GM18511 (cell line): Measurements from ENCODE around the gene KSR1.

Source experiments
- ATAC-seq: cut with Tn5 transposase; IDR thresholded peaks from one replicate; pipeline ENCODE4 v1.9.1; 2021; ENCODE audit warnings: mild to moderate bottlenecking, moderate library complexity; ENCODE audit not compliant: unreplicated experiment

The KSR1 gene

DNA sequence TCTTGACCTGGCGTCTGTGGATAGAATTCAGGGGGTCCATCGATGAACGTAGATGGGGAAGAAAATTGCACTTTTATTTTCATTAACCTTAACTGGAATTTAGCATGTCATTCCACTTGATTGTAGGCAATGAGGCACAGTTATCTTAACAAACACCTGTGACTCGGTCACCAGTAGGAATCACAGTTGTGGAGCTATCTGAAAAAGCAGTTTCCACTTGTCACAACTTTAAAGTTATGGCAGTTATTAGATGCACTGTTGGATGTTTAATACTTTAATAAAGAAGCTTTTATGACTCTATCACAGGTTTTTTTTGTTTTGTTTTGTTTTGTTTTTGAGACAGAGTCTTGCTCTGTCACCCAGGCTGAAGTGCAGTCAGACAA is 91.0 kb downstream of the KSR1 start:
- ATAC-seq: no peak

- no peak for ATAC-seq
Observed at GRCh38 chr17:27548369-27548768, 92.1 kb downstream of the KSR1 start.

GRCh38 chr17:27549251-27549893 is 93.1 kb downstream of the KSR1 start:
- no peak for ATAC-seq

DNA sequence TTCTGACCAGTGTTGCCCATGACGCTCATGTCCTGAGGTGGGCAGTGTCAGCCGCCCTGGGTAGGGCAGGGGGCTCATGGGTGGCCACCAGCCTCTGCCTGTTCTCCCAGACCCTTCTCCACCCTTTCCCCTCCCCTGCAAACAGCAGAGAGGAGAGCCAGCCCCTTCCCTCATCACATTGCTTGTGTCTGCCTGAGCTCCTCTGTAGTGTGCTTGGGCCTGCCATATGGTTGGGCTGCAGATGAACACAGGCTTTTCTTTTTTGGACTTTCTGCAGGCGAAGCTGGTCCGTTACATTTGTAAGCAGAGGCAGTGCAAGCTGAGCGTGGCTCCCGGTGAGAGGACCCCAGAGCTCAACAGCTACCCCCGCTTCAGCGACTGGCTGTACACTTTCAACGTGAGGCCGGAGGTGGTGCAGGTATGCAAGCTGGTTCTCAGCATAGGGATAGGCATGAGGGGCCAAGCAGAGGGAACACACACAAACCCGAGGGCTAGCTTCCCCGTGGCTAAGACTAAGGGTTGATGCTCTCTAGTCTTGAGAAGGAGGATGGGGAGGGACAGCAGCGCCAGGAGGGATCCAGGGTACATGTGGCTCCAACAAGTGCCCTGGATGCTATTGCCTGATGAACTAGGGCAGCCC is 94.2 kb downstream of the KSR1 start:
- ATAC-seq: no peak

- no peak for ATAC-seq
Observed at GRCh38 chr17:27550974-27551505, 94.8 kb downstream of the KSR1 start.

GRCh38 chr17:27551701-27552248 is 95.5 kb downstream of the KSR1 start:
- no peak for ATAC-seq

DNA sequence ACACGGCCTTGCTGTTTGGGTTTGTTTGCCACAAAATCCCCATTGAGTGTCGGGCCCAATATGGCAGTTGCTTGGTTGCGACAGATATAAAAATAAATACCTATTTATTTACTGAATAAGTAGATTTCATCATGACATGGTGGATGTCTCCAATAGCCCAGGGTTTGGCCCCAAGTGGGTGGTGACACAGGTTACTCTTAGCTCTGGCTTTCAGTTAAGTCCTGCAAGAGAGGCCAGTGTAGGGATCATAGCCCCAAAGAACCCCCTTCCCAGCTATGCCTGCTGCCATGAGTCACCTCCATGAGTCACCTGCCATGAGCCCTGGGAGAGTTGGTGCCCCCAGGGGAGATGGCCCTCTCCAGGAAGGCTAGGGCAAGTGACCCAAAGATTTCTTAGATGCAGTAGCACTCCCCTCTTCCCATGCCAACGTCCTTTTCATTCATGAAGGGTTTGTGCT is 96.1 kb downstream of the KSR1 start:
- no peak for ATAC-seq

- no peak for ATAC-seq
Observed at GRCh38 chr17:27553019-27553511, 96.8 kb downstream of the KSR1 start.

GRCh38 chr17:27554152-27554551 is 97.9 kb downstream of the KSR1 start:
- ATAC-seq: no peak

DNA sequence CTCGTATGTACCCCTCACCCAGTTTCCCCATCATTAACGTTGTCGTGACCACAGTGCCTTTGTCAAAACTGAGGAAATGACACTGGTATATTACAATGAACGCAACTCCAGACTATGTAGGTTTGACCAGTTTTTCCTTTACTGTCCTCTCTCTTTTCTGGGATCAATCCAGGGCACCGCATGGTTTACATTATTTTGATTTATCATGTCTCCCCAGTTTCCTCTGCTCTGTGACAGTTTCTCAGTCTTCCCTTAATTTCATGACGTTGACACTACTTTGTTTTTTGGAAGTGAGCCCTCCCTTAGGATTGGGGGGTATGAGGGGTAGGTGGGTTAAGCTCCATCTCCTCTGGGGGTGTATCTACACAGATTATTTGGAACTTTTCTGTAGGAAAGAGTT is 98.7 kb downstream of the KSR1 start:
- no peak for ATAC-seq

DNA sequence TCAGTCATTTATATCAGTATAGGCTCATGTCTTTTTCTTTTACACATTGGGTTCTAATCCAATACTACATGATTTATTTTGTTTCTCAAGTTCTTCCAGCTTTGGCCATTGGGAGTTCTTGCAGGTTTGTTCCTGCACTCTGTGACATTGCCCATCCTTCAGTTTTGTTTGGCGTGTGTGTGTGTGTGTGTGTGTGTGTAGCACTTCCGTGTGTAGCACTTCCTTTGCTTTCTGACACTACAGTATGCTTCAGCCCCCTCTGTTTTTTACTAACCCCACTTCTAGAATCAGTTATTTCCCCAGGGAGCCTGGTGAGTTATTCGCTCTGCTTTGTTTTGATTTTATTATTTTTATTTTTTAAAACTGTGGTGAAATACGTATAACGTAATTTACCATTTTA is 99.1 kb downstream of the KSR1 start:
- no peak for ATAC-seq

DNA sequence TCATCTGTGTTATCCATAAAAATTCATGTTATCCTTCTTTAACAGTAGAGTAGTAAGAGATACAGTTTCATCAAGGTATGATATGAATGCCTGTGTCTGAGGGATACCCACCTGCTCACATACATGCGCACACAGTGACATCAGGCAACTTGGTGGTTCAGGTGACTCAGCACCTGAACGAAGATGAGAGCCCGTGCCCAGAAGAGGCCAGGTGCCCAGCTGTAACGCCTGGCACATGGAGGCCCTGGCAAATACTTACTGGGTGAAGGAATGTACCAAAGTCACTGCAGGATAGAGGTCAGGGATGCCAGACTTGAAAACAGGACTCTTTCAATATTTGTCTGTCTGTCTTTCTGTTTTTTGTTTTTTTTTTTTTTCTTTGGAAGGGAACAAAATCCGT is 102.1 kb downstream of the KSR1 start:
- no peak for ATAC-seq

DNA sequence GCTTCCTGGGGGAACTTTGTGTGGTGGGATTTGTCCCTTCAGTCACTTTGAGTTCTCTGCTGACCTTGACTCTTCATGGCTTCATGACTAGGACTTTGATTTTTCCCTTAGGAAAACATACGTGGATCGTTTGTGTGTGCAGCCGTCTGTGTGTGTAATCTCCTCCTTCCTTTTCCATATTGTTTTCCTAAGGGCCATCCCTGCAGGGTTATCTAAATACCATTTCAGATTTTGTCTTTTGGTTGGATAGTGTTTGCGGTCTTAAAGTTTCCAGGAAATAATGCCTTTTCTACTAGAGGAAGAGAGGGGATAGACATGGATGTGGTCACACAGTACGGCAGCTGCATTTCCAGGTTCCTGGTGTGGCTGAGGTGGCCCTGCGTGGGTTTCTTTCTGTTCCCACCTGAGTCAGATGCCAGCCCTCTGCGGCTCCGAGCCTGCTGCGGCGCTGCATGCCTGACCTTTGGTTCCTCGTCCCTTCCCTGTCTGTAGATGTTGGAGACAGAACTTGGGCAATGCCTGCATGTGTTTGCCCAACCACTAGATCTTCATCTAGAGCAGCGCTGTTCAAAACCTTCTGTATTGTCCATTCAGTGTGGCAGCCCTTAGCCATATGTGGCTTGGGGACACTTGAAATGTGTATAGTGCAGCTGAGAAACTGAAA is 102.7 kb downstream of the KSR1 start:
- ATAC-seq: no peak

DNA sequence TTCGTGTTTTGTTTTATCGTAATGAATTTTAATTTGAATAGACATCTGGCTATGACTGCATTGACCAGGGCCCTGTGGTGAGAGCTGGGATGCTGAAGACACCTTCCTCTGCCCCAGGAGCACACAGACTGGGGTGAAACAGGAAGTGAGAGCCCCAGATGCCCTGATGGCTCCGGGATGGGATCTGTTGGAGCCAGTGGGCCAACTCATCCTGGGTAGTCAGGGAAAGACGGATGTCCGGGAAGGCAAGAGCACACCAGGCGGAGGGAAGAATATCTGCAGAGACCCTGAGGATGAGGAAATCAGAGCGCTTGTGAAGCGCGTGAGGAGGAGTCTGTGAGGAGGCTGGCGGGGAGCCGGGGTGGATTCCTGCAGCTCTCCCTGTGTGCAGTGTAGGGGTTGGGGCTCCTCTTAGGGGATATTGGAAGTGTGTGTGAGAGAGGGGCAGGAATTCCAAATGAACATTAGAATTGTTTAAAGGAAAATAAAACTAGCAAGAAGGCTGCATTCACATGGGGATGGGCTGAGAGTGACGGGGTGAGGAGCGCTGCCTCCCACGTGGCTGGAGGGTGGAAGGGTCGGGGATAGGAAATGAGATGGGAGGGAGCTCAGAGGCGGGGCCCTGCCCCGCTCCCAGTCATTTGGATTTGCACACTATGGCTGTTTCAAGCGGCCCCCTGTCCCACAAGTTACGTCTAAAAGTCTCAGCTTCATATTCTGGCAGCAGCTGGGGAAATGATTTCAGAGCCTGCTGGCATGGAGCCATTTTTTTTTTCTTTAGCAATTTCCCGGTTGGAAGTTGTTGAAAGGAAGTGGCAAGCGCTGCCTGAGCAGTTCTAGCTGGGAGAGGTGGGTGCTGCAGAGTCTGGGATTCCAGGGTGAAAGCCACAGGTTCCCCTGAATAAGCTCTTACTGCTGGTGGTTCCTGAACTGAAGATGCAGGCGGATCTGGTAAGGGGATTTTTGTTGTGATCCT is 103.5 kb downstream of the KSR1 start:
- ATAC-seq: no peak

DNA sequence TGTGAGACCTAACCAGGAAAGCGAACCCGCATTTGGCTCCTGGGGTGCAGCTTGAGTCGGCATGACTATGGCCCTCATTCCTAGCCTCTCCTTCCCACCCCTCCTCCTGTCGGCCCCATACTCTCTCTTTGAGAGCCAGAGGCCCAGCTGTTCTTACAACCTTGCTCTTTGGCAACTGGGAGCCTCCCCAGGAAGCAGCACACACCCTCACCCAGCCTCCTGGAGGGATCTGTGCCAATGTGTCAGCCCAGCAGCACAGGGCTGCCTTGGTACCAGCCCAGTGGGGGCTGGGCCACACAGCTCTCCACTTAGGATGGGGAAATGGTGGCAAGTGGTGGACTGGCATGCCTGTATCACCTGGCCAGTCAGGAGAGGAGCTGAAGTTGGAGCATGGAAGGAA is 104.4 kb downstream of the KSR1 start:
- ATAC-seq: no peak

DNA sequence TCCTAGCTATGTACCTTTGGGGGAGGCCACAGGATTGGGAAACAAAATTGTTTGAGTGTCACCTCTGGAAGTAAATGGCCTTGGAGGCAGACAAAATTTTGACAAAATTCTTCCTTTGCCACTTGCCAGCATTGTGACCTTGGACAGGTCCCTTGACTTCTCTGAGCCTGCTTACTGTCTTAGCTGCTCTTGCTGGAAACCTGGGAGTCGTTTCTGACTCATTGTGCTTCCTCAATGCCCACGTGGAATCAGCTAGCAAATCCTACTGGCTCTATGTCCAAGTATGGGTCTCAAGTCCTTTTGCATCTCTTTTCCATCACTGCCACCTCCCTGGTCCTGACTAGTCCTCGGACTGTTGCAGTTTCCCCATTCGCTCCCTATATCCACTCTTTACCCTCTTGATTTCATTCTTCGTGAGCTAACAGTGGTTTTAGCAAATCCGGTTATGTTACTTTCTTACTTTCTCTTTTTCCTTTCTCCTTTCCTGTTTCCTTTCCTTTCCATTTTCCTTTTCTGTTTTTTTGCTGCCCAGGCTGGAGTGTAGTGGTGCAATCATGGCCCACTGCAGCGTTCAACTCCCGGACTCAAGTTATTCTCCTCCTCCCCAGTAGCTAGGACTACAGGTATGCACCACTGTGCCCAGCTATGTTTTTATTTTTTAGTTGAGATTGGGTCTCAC is 106.7 kb downstream of the KSR1 start:
- no peak for ATAC-seq

- no peak for ATAC-seq
Observed at GRCh38 chr17:27563532-27563931, 107.3 kb downstream of the KSR1 start.

DNA sequence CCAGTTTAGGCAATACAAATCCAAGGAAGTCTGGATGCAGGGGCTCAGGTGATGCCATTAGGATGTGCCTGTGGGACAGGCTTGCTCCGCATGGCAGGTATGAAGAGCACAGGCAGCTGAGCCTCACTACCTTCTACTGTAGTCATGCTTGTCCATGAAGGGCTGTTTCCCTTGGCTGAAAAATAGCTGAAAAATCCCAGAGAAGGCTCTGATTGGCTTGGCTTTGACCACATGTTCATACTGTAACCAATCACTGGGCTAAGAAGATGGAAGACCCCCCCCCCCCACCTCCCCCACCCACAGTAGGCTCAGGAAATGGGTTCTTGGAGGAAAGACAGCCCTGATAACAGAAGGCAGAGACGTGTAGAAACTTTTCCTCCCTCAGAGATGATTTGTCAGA is 108.2 kb downstream of the KSR1 start:
- no peak for ATAC-seq

DNA sequence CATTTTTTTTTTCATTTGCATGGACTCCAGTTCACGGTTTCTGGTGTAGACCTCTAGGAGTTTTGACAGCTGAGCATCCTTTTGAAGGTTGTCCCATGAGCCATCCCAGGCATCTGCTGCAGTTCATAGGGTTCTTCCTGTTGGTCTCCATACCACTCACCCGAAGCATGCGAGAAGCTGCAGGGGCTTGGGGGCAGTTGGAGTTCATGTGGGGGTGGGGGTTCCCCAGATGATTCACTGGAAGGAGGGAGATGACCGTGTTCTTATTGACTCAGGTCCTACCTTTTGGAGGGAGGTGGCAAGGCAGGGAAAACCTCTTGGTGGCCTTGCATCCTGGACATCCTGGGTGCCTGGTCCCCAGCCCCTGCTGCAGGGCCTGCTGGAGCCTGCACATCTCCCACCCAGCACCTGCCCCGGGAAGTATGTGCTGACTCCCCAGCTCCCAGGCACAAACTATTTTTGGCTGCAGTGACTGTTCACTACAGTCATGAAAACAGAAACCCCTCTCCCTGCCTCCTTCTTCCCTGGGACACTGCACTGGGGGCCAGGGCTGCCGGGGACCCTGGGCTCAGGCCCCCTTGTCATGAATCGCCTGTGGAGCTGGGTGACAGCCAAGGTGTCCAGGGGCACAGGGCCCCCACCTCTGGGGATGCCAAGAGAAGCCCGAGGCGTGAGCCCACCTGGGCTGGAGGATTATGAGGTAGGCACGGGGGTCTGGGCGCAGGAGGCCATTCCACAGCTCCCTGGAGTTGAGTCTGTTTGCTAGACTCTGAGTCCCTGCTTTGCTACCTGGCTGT is 109.8 kb downstream of the KSR1 start:
- no peak for ATAC-seq
